Medulla oblongata (tissue), 1 donor: ENCODE results near the gene CDC14B.

Experiments used
- DNase-seq: peaks from one replicate; pipeline ENCODE4 v3.0.0-alpha.2; 2015; ENCODE audit errors: extremely low spot score

The CDC14B gene

DNA sequence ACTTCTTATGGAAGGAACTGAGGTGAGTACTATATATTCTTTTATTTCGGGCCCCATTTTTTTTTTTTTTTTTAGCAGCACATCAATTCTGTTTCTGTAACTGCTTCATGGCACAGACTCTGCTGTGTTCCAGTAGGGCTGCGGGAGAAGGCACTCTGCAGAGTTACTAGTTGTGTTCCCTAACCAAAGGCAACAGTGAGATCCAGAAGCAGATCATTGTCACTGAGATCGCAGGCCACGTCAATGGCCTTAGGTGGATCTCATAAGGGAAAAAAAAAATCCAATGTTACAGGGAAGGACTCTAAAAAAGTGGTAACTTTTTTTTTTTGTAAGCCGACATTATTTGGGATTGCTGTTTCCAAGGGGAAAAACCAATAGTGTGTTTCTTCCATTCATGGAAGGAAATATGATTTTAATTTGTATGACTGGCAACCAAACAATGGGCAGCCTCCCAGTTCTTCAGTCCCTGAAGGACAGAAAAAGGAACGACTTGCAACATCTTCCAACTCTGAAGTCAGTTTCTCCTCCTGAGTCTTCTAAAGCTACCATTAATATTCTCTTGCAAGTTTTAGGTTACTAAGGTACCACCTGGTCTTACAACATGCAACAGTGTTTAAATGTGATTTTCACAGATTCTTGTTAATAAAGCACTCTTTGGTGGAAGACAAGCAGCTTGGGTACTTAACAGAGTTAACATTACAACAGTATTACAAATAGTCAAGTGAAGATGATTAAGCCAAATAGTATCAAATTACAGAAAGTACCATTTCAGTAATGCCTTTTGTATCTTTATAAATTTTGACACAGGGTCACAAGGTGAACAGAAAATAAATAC lies 116.9 kb downstream of the CDC14B start:
- DNase-seq, result no peak

DNA sequence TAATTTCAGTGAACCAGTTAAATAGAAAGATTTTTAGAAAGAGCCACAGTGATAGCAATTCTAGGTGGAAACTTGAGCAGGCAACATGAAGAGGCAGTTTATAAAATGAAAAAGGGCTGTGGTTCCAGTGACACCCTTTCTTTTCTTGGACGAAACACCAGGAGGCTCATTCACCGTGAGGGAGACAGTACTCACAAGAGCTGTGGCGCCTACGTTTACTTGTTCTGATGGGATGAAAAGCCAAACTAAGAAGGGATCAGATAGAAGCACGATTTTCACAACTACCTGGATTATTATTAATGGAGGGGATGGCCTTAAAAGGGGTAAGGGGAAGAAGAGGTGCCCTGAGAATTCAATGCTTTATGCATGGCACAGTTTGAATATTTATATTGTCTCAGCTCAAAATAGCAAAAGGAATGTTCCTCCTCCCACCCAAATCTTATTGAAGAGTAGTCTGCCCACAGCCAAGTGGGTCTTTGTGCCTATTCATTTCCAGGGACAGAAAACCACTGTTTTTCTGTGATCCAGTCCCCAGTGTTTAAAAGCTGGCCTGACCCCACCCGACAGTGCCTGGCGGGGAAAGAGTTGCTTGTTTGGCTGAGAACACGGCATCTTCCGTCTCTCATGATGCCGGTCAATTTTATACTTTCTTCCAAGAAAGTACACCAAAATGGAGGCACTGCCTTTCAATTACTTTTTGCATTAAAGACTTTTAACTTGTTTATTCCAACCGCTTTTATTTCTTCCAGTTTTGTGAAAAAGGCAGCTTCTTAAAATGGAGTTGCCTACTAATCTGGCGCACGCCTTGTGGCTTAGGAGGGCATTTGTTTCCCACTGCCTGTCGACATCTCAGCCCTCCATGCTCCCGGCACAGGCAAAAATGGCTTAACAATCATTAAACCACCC lies 117.8 kb downstream of the CDC14B start:
- peak; percentile 80 for DNase-seq

DNA sequence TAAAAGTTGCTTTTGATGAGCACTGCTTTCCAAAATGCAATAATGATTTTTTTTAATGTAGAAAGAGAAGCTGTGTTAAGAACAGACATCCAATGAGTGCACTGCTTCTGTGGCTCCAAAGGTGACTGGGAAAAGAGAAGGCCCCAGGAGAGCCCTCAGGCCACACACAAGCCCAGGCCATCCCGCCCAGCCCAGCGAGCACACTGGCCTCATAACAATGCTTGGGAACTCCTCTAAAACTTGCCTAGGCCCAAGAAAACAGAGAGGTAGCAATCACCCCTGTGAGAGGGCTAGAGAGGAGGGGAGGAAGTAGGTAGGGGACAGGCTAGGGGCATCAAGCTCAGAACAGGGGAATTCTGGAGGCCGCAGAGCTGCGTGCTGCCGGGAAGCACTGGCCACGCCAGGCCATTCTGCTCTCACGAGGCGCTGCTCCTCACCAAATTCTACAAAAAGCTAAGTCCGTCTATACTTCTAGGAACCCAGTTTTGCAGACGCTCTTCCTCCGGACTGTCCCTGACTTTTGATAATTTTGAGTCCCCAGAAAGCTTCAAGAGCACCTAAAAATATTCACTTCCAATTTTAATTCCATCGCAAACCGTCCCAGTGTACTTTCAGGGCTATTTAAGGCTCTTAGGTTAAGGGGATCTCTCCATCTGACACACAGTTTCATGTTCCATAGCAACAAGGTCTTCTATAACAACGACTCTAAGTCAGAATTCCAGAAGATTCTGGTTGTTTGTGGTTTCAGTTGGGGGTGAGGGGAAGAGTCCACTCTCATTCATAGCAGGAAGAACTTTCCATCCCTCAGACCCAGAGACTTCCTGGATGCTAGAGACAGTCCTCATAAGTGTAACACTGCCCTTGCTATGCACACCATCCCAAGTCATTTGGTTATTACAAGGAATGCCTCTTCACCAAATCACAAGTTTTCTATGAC lies 118.7 kb downstream of the CDC14B start:
- peak; percentile 65 for DNase-seq

DNA sequence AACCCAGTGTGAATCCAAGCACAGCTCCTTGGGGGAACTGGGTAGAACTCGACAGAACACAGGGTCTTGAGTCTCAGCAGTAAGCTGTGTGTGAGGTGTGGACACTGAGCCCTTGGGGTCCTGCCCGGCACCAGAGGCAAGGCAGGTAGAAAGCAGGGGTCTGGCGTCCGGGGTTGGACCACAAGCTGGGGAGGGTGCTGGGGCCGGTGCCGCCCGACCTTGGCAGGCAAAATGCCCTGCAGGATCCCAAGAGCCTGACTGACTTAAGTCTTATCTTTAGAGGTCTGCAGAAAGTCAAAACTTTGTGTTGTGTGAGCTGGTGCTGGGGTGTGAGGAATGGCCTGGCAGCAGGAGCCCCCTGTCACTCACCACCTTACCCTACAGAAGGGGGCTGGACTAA lies 120.4 kb downstream of the CDC14B start:
- no peak for DNase-seq

DNA sequence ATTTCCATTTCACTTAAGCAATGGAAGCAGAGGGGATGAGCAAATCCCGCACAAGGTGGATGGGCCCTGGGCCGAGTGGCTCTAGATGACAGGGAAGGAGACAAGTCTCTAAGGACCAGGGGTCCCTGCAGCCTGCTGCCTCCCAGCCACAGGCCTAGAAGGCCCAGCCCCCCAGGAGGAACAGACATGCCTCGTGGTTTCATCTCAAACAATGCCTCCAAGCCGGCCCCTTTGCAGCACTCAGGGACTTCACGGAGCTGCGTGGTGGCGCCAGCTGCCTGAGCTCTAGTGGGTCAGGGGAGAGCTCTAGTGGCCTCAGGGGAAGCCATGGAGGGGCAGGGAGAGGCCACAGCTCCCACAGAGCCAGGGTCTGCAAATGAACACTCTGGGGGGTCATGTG lies 120.8 kb downstream of the CDC14B start:
- no peak for DNase-seq

DNA sequence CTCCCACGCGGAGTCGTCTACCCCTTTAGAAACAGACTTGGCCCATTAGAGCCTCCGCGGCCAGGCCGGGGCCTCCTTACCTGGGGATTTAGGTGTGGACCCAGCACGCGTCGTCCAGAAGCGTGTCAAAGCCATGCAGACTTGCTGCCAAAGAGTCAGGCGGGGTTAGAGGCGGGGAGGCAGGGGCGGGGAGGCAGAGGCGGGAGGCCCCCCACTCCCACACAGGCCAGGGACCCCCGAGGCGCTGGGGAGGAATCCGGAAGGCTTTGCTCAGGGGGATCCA lies 122.6 kb downstream of the CDC14B start:
- DNase-seq, result no peak

DNA sequence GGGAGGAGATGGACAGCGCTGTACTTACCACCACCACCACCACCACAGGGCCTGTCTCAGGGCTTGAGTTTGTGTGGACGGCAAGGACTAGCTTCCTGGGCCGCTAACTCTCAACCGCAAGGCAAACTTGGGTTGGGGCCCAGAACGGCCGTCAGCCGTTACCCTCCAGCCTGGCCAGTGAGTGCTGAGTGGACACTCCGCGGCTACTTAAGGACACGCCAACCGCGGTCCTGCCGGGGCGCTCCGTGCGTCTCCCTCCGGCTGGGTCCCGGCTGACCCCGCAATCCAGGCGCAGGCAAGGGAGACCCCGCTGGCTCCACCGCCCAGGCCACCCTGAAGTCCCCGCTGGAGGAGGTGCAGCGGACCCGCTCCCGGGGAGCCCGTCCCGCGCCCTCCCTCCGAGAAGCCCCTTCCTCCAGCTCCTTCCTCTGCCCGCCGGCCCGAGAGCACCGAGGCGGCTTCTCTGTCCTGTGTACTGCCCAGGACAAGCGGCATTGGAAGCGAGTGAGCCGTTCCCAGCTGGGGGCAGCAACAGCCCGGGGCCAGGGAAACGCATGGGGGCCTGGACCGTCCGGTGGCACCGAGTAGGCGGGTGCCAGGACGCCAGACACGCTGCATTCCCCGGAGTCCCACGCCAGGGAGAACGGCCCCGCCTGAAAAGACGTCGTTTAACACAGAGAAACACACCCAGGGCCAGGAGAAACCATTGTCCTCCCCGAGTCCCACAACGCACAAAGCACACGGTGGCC lies 123.1 kb downstream of the CDC14B start:
- DNase-seq, result no peak

DNA sequence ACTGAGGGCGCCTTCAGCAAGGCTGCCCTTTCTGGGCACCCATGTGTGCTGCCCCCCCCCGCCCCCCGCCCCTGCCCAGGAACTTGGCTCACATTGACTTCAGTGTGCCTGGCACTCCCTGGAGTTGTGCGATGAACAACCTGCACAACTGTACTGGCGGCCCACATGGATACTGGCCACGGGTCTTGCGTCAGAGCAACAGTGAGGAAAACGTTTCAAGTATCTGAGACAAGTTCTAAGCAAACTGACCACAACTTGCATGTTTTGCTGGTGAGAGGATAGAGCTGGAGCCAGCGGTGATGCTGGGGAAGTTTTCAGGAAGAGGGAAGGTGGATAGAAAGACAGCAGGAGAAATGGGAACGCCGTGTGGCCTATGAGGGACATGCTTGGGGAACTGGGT lies 124.3 kb downstream of the CDC14B start:
- DNase-seq, result no peak

DNA sequence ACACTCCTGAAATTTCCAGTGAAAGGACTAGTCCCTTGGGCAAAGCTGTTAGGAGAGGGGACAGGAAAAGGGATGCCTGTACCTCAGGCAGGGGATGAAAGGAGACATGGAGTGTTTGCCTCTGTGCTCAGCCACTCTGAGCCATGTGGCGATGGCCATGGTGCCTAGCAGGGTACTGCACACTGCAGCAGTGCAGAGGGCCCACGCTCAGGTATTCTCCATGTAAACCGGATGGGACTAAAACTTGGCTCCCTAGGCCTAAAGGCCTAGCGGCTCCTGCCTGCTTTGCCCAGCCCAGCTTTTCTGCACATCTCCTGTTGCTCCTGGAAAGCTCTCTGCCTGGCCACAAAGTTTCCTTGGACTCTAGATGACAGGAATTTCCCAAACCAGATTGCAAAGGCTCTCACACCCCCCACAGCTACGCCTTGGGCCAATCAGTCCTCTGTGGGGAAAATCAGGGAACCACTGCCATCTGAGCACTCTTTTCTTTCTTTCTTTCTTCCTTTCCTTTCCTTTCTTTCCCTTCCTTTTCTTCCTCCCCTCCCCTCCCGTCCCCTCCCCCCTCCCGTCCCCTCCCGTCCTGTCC lies 125.3 kb downstream of the CDC14B start:
- DNase-seq, result no peak

DNA sequence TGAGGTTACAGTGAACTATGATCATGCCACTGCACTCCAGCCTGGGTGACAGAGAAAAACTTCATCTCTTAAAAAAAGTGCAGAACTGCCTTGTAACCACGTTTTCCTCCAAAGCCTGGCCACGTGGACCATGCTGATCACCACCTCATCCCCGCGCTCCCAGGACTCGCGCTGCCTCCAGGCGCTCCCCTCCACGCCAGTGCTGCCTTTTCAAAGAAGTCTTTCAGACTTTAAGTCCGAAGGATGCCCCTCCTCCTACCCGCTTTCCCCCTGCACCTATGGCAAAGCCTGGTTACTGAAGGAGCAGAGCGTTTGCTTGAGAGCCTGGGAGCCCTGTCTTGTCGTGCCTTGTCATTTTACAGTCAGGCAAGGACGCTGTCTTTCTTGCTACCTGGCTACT lies 125.9 kb downstream of the CDC14B start:
- no peak for DNase-seq

DNA sequence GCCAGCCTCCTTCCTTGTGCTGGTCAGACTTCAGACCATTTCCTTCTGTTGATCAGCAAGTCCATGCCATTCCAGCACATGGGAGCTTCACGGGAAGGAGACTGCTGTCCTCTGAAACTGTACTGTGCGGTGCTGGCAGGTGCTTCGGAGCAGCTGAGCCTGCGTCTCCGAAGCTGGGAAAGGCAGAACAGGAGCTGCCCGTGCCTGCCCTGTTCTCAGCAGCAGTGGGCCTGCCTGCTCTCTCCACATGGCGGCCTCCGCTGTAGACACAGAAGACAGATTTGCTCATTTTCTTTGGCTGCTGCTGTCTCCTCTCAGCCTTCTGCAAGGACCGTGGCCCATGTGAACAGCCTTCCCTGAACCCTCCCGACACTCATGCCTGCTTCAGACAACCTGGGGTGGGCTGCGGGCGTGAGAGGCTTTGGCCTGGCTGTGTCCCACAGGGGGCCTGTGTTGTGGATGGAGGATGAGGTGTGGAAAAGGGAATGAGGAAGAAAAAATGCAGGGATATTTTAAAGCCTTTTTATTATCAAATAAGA lies 126.6 kb downstream of the CDC14B start:
- no peak for DNase-seq

DNA sequence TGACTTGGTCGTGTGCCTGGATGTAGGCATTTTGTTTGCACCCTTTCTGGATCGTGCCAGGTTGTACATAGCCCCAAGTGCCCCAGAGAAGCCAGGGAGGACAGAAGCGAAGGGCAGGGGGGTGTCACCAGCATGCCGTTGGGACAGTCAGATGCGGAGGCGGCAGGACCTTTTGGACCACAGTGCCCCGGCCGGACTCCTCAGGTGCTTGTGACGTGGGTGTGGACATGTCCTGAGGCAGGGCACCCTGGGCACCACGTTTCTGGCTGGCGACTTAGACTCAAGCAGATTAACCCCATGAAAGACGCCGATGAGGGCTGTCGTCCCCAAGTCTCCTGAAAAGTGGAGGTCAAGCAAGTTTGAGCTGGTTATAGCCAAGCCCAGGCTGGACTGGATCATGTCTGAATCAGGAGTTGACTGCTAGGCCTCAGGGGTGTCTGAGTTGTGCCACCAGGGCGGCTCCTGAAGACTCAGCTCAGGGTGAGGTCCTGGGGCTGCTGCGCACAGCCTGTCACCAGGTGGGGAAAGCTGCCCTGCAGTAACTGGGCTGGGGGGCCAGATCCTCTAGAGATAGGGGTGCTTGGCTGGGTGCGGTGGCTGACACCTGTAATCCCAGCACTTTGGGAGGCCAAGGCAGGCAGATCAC lies 127.6 kb downstream of the CDC14B start:
- DNase-seq, result no peak

DNA sequence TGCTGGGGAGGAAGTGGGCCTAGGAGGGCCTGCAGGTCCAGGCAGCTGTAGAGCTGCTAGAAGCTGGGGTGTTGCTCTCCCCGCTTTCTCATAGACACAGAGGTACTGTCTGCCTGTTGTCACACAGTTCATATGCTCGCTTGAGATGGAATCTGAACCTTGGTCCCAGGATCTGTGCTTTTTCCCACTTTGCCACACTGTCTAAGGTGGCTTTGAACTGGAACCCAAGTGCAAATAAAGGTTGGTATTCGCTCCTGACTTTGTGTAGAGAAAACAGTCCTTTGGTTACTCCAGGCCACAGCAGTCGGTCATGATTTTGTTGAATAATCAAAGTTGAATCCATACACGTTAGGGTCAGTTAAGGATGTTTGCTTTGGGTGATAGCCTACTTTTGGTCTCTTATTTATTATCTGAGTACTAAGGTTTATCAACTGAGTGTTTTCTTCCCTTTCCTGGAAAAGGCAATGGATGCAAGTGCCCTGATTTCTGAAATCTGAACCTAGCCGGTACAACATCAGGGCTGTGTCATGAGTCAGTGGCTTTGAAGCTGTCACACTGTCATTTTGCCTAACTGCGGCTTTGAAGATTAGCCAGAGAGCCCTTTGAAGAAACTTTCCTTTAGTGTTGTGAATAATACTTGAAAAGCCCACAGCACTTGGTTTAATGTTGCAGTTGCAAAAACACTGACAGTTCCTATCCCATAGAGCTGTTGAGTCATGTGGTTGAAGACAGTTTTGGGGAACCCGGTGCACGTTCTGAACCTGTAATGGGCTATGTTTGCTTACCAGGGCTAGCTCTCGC lies 128.4 kb downstream of the CDC14B start:
- no peak for DNase-seq

DNA sequence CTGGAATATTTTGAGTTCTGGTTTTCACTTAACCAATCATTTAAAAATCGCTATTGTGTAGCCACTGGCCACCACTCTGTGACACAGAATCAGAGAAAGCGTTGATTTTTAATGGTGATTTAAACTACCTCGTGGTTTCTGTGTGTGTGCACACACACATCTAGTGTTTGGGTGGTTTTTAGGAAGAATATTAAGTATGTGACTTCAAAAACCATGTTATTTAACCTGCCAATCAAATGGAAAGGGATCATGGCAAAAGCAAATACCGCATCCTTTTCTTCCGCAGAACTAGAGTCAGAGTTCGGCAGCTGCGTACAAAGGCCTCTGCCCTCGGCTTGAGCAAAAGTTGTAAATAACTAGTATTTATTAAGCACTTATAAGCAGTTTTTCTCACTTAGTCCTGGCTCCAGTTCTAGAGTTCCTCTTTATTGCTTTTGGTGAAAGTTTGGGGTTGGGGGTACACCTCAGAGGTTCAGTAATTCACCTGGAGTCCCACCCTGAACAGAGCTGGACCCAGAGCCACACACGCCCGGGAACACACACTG lies 129.0 kb downstream of the CDC14B start:
- no peak for DNase-seq

DNA sequence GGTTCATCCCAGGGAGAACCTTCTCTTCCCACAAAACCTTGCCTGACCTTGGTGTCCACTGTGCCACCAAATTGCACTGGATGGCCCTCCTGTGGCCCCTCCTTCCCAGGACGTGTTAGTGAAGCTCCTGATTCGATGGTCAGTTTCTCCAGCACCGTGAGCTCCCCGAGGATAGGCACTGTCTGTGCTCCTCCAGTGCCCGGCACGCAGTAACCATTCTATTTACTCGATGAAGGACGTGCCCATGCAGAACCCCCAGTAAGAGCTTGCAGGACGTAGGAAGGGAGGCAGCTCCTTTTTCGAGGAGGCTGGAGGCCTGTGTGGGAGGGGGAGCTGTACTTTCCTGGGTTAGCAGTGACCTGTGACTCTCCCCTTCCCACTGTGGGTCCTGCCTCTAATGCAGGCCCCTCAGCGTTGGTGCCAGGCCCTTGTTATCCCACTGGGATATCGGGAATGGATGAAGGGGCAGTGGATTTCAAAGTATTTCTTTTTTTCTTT lies 130.1 kb downstream of the CDC14B start:
- DNase-seq, result no peak

DNA sequence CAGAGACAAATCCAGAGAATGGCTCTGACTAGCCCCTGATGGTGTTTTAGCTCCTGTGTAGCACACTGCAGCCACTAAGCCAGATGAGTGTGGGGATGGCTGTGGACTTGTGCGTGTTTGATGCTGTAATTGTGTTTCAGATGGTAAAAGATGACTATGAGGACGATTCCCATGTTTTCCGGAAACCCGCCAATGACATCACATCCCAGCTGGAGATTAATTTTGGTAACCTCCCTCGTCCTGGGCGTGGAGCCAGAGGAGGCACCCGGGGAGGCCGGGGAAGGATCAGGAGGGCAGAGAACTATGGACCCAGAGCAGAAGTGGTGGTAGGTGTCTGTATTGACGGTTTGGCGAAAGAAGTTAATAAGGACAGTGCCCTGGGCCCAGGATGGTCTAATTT lies 131.7 kb downstream of the CDC14B start:
- DNase-seq, result no peak

DNA sequence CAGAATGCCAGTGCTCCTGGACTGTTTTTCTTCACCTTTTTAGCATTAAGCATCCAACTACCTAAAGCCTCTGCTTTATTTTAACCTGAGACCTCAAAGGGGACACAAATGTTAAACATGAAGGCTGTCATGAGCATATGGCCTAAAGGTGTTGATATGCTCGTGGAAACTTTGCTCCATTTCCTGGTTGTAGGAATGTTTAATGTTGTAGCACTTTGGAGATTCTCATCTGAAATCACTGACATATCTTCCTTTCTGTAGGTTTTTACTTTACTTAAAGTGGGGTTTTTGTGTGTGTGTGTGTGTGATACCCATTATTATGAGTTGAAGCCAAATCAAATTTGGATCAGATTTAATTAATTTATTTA lies 132.6 kb downstream of the CDC14B start:
- no peak for DNase-seq

DNA sequence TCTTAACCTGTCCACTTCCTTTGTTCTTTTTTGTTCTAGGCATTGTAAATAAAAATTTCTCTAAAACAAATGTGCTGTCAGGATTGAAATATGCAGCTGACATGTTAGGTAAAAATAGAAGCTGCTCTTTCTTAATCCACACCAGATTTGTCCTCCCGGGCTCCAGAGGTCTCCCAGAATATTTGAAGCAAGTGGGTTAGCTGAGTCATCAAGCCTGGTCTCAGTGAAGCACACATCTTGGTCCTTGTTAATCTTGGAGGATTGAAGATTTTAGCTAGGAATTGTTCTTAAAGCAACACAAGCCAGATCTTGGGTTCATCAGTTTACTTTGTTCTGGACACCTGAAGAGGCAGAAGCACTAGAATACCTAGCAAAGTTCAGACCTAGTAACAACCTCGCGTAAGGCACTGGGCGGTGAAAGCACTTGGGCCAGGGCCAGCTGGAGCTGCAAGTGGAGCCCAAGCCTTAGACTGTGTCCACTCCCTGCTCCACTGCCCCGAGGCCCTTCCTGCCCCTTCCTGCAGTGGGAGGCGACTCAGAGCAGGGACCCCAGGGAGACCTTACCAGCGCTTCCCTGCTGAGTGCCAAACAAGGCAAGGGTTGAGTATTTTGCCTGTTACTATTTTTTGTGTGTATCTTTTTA lies 133.1 kb downstream of the CDC14B start:
- peak; percentile 51 for DNase-seq
